ENCODE data around the gene MSRB3. TPM values are rescaled to one million over a fixed set of nuclear protein-coding genes. Genes with fewer than 3 reads are reported as not detected.

MSRB3 gene
- total and polyA plus RNA-seq, 2 donors (not counting 1 experiment from before 2014, with no cell fraction given), result not detected

GRCh38 chr12:65504417-65504816 is 225.9 kb downstream of the MSRB3 start:
- no peaks in the 10 kb centered on the region for H3K9me3 ChIP-seq (ENCODE audit: control extremely low read depth in 1 of 3, control insufficient read depth in 2 of 3, insufficient read depth in 1 of 3, low read length in 2 of 3)
- TF ChIP-seq CTCF (IDR thresholded peaks at IDR 0.05), result no peak
- TF ChIP-seq EZH2 (IDR thresholded peaks at IDR 0.05; ENCODE audit: borderline replicate concordance, insufficient read depth, low read depth, low read length, poor library complexity, severe bottlenecking), result no peak
- POLR2A ChIA-PET, result no interaction called here
- H3K27ac ChIP-seq (ENCODE audit: low read length in 2 of 2), result no peak overlapping the region
- H3K27me3 ChIP-seq (replicated peaks in 1 of 4; ENCODE audit: control extremely low read depth in 1 of 4, control insufficient read depth in 3 of 4, insufficient read depth in 4 of 4, low read length in 3 of 4), result no peaks in the 10 kb centered on the region
- intact Hi-C loops (cut with micrococcal nuclease), result no loop called here
- DNase-seq (no peak), ATAC-seq (ENCODE audit: low read depth) (no peak)
- no peaks in the 10 kb centered on the region for H3K79me2 ChIP-seq (ENCODE audit: control insufficient read depth, insufficient read depth, low read length)
- H3K36me3 ChIP-seq (replicated peaks in 1 of 2; ENCODE audit: control extremely low read depth in 1 of 2, control insufficient read depth in 1 of 2, extremely low read depth in 1 of 2, insufficient read depth in 2 of 2, low read length in 1 of 2), result no peaks in the 10 kb centered on the region
- H2AFZ ChIP-seq (ENCODE audit: insufficient read depth, low read depth, low read length, poor library complexity, severe bottlenecking), result no peak overlapping the region
- no peak overlapping the region for H3K9ac ChIP-seq (ENCODE audit: low read length)
- no peak overlapping the region for H3K4me3 Mint-ChIP-seq
- no peak overlapping the region for H3K4me2 ChIP-seq (replicated peaks; ENCODE audit: low read depth, low read length, poor library complexity, severe bottlenecking)
- H3K4me1 Mint-ChIP-seq, result no peaks in the 10 kb centered on the region
- no peak overlapping the region for H3K4me3 ChIP-seq (ENCODE audit: control extremely low read depth in 1 of 5, extremely low read depth in 1 of 5, insufficient read depth in 1 of 5, low read depth in 2 of 5, low read length in 4 of 5)
- H3K27me3 Mint-ChIP-seq, result peaks cover 5% of the 10 kb centered on the region
- H4K20me1 ChIP-seq (ENCODE audit: control insufficient read depth, insufficient read depth, low read length, poor library complexity, severe bottlenecking), result no peaks in the 10 kb centered on the region
- no CpG with 5 or more reads among the region's 1 CpG for WGBS (ENCODE audit: insufficient coverage)
- H3K9me3 Mint-ChIP-seq (ENCODE audit: insufficient read depth), result no peaks in the 10 kb centered on the region
- H3K27ac Mint-ChIP-seq, result no peak overlapping the region
- H3K4me1 ChIP-seq (ENCODE audit: control insufficient read depth in 2 of 2, insufficient read depth in 2 of 2, low read length in 2 of 2), result no peaks in the 10 kb centered on the region
- CTCF ChIA-PET, result no interaction called here

GRCh38 chr12:65505386-65506121 is 227.1 kb downstream of the MSRB3 start:
- no peak for DNase-seq

More at GRCh38 chr12:65505386-65506121, 227.1 kb downstream of the MSRB3 start:
- Histone ChIP-seq H3K4me3 (ENCODE audit: control extremely low read depth in 1 of 5, extremely low read depth in 1 of 5, insufficient read depth in 1 of 5, low read depth in 2 of 5, low read length in 4 of 5) (no peak overlapping the region), H3K4me2 (replicated peaks; ENCODE audit: low read depth, low read length, poor library complexity, severe bottlenecking) (no peak overlapping the region), H3K27ac (ENCODE audit: low read length in 2 of 2) (no peak overlapping the region), H2AFZ (ENCODE audit: insufficient read depth, low read depth, low read length, poor library complexity, severe bottlenecking) (no peak overlapping the region), H4K20me1 (ENCODE audit: control insufficient read depth, insufficient read depth, low read length, poor library complexity, severe bottlenecking) (no peaks in the 10 kb centered on the region), H3K9me3 (ENCODE audit: control extremely low read depth in 1 of 3, control insufficient read depth in 2 of 3, insufficient read depth in 1 of 3, low read length in 2 of 3) (no peaks in the 10 kb centered on the region), H3K4me1 (ENCODE audit: control insufficient read depth in 2 of 2, insufficient read depth in 2 of 2, low read length in 2 of 2) (no peaks in the 10 kb centered on the region), H3K79me2 (ENCODE audit: control insufficient read depth, insufficient read depth, low read length) (no peaks in the 10 kb centered on the region), H3K9ac (ENCODE audit: low read length) (no peak overlapping the region), H3K36me3 (replicated peaks in 1 of 2; ENCODE audit: control extremely low read depth in 1 of 2, control insufficient read depth in 1 of 2, extremely low read depth in 1 of 2, insufficient read depth in 2 of 2, low read length in 1 of 2) (no peaks in the 10 kb centered on the region), H3K27me3 (replicated peaks in 1 of 4; ENCODE audit: control extremely low read depth in 1 of 4, control insufficient read depth in 3 of 4, insufficient read depth in 4 of 4, low read length in 3 of 4) (no peaks in the 10 kb centered on the region)
- no peaks in the 10 kb centered on the region for H3K9me3 Mint-ChIP-seq (ENCODE audit: insufficient read depth)
- H3K4me3 Mint-ChIP-seq, result no peak overlapping the region
- WGBS (ENCODE audit: insufficient coverage), result 100% methylated on average over 4 of the region's 12 CpGs
- H3K4me1 Mint-ChIP-seq, result no peaks in the 10 kb centered on the region
- ChIA-PET CTCF (no interaction called here), POLR2A (no interaction called here)
- no peak overlapping the region for H3K27ac Mint-ChIP-seq
- ATAC-seq (ENCODE audit: low read depth), result no peak
- intact Hi-C loops (cut with micrococcal nuclease), result no loop called here
- peaks cover 5% of the 10 kb centered on the region for H3K27me3 Mint-ChIP-seq
- TF ChIP-seq CTCF (IDR thresholded peaks at IDR 0.05), result no peak
- TF ChIP-seq EZH2 (IDR thresholded peaks at IDR 0.05; ENCODE audit: borderline replicate concordance, insufficient read depth, low read depth, low read length, poor library complexity, severe bottlenecking), result no peak

All from B cell (primary cell).